Esophagus muscularis mucosa (tissue), 3 donors: Measurements from ENCODE around the gene NFKBIL1.

Experiments
- POLR2A ChIP-seq: fragments of 450-650 bp; IDR thresholded peaks from one replicate; pipeline ENCODE4 v1.6.1; 2017; ENCODE audit warnings: antibody characterized with exemption, moderate library complexity, mild to moderate bottlenecking, low read depth
- TF ChIP-seq, protein P1 (sequence below), 3 experiments: fragments of 200-600 bp in 2 of 3; fragments of 450-650 bp in 1 of 3; sonication (generic) in 2 of 3; IDR thresholded peaks; one replicate each; pipeline ENCODE4 v1.5.1; 2017 to 2019; ENCODE audit warnings: antibody characterized with exemption in 3 of 3, mild to moderate bottlenecking in 2 of 3, moderate library complexity in 1 of 3

DNA sequence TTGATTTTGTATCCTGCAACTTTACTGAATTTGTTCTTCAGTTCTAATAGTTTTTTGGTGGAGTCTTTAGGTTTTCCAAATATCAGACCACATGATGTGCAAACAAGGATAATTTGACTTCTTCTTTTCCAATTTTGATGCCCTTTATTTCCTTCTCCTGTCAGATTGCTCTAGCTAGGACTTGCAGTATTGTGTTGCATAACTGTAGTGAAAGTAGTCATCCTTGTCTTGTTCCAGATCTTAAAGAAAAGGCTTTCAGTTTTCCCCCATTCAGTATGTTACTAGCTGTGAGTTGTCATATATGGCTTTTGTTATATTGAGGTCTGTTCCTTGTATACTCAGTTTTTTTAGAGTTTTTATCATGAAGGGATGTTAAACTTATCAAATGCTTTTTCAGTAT is 44.8 kb upstream of the NFKBIL1 start:
- TF ChIP-seq, protein P1, sequence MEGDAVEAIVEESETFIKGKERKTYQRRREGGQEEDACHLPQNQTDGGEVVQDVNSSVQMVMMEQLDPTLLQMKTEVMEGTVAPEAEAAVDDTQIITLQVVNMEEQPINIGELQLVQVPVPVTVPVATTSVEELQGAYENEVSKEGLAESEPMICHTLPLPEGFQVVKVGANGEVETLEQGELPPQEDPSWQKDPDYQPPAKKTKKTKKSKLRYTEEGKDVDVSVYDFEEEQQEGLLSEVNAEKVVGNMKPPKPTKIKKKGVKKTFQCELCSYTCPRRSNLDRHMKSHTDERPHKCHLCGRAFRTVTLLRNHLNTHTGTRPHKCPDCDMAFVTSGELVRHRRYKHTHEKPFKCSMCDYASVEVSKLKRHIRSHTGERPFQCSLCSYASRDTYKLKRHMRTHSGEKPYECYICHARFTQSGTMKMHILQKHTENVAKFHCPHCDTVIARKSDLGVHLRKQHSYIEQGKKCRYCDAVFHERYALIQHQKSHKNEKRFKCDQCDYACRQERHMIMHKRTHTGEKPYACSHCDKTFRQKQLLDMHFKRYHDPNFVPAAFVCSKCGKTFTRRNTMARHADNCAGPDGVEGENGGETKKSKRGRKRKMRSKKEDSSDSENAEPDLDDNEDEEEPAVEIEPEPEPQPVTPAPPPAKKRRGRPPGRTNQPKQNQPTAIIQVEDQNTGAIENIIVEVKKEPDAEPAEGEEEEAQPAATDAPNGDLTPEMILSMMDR (IDR thresholded peaks at IDR 0.05) = no peak
- TF ChIP-seq POLR2A = no peak
